ENCODE data around the gene RNF144A. TPM values are rescaled to one million over a fixed set of nuclear protein-coding genes. Genes with fewer than 3 reads are reported as not detected.

RNF144A gene
- total and polyA plus RNA-seq, 9 donors: 10.4 to 47.7 (median 23.9) TPM

DNA sequence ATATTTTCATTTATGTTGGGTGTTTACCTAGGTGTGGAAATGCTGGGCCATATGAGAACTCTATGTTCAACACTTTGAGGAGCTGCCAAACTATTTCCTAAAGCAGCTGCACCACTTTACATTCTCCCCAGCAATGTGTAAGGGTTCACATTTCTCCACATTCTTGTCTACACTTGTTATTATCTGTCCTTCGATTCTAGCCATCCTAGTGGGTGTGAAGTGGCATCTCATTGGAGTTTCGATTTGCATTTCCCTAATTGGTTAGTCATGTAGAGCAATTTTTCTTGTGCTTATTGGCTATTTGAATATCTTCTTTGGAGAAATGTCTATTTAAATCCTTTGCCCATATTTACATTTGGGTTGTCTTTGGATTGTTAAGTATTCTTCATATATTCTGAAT, 21.9 kb downstream of the RNF144A start:
- Histone ChIP-seq H3K36me3 (no peaks in the 10 kb centered on the region), H3K9me3 (no peaks in the 10 kb centered on the region), H3K27me3 (no peaks in the 10 kb centered on the region), H3K4me3 (no peak overlapping the region), H3K27ac (no peak overlapping the region), H3K4me1 (ENCODE audit: insufficient read depth) (no peaks in the 10 kb centered on the region)
- intact Hi-C loops (cut with DNase I): no loop called here
- no peak for DNase-seq
- 83 to 88% (median 84%) methylated on average over 2 of the region's 2 CpGs for WGBS, 3 donors
- TF ChIP-seq, protein P1, sequence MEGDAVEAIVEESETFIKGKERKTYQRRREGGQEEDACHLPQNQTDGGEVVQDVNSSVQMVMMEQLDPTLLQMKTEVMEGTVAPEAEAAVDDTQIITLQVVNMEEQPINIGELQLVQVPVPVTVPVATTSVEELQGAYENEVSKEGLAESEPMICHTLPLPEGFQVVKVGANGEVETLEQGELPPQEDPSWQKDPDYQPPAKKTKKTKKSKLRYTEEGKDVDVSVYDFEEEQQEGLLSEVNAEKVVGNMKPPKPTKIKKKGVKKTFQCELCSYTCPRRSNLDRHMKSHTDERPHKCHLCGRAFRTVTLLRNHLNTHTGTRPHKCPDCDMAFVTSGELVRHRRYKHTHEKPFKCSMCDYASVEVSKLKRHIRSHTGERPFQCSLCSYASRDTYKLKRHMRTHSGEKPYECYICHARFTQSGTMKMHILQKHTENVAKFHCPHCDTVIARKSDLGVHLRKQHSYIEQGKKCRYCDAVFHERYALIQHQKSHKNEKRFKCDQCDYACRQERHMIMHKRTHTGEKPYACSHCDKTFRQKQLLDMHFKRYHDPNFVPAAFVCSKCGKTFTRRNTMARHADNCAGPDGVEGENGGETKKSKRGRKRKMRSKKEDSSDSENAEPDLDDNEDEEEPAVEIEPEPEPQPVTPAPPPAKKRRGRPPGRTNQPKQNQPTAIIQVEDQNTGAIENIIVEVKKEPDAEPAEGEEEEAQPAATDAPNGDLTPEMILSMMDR (IDR thresholded peaks at IDR 0.05): no peak

DNA sequence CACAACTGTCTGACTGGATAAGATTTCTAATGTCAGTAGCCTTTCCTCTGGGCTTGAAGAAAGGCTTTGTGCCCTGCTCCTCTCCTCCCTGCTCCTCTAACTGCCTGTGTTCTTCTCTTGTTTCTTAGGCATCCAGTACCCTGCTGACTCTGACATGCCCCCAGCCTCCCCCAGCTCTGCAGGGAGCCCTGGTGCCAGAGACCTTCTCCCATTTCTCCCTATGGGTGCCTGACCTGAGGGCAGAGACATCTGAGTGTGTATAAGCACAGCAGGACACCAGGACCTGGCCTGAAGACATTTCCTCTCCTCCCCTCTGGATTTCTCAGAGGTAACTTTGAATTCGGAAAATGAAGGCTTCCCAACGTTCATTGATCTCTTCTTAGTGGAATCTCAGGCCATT, 23.6 kb downstream of the RNF144A start:
- intact Hi-C loops (cut with DNase I): no loop called here
- Histone ChIP-seq H3K27me3 (no peaks in the 10 kb centered on the region), H3K4me1 (ENCODE audit: insufficient read depth) (peaks cover 2% of the 10 kb centered on the region), H3K36me3 (no peaks in the 10 kb centered on the region), H3K9me3 (no peaks in the 10 kb centered on the region), H3K4me3 (no peak overlapping the region), H3K27ac (no peak overlapping the region)
- TF ChIP-seq POLR2A (IDR thresholded peaks at IDR 0.05) (no peak), EP300 (IDR thresholded peaks at IDR 0.05) (no peak)
- TF ChIP-seq, protein P1 (IDR thresholded peaks at IDR 0.05): no peak
- WGBS, 3 donors: 84 to 98% (median 89%) methylated on average over 2 of the region's 2 CpGs
- DNase-seq: no peak

DNA sequence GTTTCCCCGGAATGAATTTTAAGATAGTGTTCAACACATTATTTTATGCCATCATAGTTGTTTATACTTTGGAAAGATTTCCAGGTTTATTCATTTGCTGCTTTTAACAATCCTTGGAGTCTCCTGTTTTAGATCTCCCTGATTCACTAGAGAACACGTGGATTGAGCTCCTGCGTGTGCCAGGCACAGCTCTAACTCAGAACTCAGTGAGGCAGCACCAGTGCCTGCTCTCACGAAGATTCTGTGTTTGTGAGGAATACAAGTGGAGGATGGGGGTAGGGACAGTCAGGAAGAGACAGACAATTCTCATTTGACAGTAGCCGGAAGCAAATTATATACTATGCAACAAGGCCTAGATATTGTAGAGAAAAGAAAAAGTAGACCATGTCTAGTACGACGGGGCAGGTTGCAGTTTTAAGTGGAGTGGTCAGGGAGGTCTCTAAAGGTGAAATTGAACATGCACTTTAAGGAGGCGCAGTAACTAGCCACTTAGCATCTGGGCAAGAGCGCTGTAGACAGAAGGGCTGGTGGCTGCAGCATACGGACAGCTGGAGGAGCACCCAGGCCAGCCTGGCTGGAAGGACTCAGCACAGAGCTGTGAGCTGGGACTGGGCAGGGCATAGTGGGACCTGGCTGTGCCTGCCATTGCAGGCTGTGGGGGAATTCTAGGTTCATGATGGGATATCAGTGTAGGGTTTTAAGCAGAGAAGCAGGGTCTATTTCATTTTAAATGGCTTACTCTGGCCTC, 24.3 kb downstream of the RNF144A start:
- no peak overlapping the region for H3K4me3 ChIP-seq
- no peaks in the 10 kb centered on the region for H3K36me3 ChIP-seq
- no peak for DNase-seq
- 94 to 96% (median 96%) methylated on average over 10 of the region's 10 CpGs for WGBS, 3 donors
- no peak overlapping the region for H3K27ac ChIP-seq
- no peak for TF ChIP-seq EP300 (IDR thresholded peaks at IDR 0.05)
- TF ChIP-seq, protein P1 (IDR thresholded peaks at IDR 0.05): no peak
- no peak for TF ChIP-seq POLR2A (IDR thresholded peaks at IDR 0.05)
- H3K27me3 ChIP-seq: no peaks in the 10 kb centered on the region
- H3K4me1 ChIP-seq (ENCODE audit: insufficient read depth): peaks cover 2% of the 10 kb centered on the region
- no peaks in the 10 kb centered on the region for H3K9me3 ChIP-seq
- intact Hi-C loops (cut with DNase I): no loop called here

DNA sequence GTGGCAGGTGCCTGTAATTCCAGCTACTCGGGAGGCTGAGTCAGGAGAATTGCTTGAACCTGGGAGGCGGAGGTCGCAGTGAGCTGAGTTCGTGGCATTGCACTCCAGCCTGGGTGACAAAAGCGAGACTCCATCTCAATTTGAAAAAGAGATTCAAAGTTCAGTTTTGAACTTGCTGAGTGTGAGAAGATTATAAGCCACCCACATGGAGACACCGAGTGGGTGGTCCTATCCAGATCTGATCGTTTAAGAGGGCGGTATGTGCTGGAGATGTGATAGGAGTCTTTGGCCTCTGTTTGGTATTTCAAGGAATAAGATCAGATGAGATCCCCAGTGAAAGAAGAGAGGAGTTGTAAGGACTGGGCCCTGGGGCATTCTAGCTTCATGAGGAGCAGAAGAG, 25.6 kb downstream of the RNF144A start:
- peaks cover 2% of the 10 kb centered on the region for H3K4me1 ChIP-seq (ENCODE audit: insufficient read depth)
- 81 to 93% (median 89%) methylated on average over 8 of the region's 8 CpGs for WGBS, 3 donors
- H3K27me3 ChIP-seq: no peaks in the 10 kb centered on the region
- no peaks in the 10 kb centered on the region for H3K9me3 ChIP-seq
- DNase-seq: no peak
- H3K27ac ChIP-seq: no peak overlapping the region
- intact Hi-C loops (cut with DNase I): no loop called here
- TF ChIP-seq, protein P1 (IDR thresholded peaks at IDR 0.05): no peak
- TF ChIP-seq POLR2A (IDR thresholded peaks at IDR 0.05) (no peak), EP300 (IDR thresholded peaks at IDR 0.05) (no peak)
- no peak overlapping the region for H3K4me3 ChIP-seq
- H3K36me3 ChIP-seq: no peaks in the 10 kb centered on the region

Measured in ovary (tissue), 9 donors.